DMS53 (cell line): ENCODE results near the gene ETAA1.

Source experiments
- DNase-seq: peaks from one replicate; lab custom pipeline; 2025; lab: John Stamatoyannopoulos, UW

ETAA1 gene

DNA sequence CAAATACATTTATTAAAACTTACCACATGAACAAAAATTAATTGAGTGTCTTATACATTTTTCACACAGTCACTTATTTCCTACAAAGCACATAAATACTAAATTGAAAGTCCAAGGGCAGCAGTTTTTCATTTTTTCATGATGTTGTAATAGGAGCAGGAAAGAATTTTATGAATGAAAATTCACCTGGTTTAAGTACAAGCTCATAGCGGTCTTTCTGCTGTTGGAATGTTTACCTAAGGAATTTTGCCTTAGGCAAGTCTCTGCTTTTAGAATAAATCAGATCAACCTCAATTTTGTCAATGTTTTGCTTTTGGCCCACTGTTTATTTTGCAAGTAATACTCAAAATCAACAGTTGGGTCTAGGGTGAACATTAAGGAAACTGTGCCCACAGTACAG lies 40.0 kb downstream of the ETAA1 start:
- DNase-seq: no peak

DNA sequence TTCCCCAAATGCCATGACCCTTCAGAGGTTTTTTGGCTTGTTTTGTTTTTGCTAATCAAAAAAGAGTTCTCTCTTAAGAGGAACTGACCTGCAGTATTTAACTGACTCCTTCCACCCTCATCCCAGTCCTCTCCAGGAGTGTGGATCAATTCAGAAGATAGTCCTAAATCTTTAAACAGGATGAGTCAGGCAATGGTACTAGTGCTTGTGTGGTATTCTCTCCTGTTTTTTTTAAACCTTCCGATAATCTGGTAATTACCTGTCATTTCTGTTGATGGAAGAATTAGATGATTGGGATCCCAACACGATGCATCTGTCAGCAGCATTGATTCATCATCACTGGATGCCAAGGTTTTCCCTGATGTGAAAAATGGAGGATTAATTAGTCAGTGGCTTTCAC lies 41.2 kb downstream of the ETAA1 start:
- no peak for DNase-seq

DNA sequence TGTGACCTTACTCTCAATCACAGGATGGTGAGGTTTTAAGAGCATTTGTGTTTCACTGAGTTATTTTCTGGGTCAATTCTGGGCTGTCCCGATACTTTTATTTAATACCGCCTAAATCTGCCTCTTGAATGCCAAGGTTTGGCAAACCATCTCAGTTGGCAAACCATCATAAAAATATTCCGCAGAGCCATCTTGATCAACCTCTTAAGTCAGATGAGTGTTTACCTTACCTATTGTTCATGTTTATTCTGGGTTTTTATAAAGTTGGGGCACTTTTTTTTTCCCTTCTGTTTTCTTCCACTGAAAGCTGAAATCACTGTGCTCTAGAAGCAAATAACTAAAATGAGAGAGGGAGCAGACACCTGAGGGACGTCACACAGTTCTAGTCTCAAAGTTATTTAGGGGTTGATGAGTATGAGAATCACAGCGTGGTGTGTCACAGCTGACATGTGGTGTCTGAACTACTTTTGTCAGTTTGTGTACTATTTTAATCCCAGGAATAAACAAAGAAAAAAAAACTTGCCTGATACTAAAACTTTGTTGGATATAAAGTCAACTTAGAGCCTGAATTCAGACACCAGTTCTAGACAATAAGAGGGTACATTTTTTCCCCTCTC lies 48.6 kb downstream of the ETAA1 start:
- peak; percentile 68 for DNase-seq

DNA sequence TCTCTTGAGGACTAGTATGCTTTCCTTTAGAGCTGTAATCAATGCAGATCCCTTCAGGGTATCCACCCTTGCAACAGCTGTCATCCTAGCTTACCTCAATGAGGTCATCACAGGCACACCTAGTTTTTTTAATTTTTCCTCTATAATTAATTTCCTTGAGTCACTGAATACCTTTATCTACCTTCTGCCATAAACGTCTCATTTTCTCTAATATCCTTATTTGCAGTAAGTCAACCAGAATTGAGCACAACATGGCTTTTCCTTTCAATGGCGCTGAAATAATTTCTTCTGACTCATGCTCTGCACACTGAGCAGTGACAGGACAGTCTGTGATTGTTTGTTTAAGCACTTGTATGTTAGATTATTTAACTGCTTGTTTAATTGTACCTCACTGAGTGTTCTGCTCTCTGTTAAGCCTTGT lies 49.4 kb downstream of the ETAA1 start:
- peak; percentile 87 for DNase-seq

DNA sequence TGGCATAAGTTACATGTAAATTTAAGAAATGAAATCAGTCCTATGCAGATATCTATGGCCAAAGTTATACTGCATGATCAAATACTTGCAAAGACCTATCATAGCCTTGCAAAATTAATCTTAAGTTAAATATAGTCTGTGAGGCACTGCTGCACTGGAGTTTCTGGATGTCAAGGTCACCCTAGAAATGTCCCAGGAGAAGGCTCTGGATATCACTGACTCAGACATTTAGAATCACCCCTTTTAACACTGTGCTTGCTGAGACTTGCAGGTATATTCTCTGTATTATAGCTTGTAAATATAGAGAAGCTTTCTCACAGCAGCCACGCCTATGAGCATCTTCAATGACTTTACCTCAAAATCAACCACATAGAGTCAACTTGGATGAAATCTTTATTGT lies 51.5 kb downstream of the ETAA1 start:
- no peak for DNase-seq

DNA sequence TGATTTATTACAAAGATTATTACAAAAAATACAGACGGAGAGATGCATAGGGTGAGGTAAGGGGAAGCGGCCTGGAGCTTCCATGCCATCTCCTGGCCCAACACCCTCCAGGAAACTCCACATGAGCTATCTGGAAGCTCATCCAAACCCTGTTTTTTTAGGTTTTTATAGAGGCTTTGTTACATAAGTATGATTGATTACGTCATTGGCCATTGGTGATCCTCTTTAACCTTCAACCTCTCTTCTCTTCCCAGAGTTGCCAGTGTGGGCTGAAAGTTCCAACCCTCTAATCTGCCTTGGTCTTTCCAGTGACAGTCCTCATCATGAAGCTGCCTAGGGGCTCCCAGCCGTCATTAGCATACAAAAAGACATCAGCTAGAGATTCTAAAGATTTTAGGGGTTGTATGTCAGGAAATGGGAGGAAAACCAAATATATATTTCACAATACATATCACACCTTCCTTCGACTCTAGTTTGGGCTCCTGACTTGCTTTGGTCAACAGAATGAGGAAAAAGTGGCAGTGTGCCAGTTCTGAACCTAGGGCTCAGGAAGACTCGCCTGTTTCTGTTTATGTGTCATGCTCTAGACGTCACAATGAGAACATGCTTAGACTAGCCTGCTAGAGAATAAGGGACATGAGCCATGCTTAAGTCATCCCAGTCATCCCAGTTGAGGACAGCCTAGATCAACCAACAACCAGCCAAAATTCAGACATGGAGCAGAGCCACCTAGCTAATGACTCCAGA lies 54.1 kb downstream of the ETAA1 start:
- peak; percentile 60 for DNase-seq

DNA sequence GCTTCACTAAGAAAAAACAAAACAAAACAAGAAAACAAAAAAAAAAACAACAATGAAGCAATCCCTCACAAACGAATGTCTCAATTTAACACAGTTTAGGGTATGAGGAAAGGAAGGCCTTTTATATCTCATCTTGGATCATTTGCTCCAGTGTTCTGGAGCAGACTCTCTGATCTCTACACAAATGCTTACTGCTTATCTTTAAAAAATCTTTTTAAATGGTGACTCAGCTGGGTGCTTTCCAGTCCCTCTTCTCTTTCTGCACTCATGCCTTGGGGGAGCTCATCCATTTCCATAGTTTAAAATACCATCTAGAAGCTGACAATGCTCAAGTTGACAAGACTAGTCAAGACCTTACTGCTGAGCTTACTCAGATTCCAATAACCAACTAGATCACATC lies 56.2 kb downstream of the ETAA1 start:
- no peak for DNase-seq

DNA sequence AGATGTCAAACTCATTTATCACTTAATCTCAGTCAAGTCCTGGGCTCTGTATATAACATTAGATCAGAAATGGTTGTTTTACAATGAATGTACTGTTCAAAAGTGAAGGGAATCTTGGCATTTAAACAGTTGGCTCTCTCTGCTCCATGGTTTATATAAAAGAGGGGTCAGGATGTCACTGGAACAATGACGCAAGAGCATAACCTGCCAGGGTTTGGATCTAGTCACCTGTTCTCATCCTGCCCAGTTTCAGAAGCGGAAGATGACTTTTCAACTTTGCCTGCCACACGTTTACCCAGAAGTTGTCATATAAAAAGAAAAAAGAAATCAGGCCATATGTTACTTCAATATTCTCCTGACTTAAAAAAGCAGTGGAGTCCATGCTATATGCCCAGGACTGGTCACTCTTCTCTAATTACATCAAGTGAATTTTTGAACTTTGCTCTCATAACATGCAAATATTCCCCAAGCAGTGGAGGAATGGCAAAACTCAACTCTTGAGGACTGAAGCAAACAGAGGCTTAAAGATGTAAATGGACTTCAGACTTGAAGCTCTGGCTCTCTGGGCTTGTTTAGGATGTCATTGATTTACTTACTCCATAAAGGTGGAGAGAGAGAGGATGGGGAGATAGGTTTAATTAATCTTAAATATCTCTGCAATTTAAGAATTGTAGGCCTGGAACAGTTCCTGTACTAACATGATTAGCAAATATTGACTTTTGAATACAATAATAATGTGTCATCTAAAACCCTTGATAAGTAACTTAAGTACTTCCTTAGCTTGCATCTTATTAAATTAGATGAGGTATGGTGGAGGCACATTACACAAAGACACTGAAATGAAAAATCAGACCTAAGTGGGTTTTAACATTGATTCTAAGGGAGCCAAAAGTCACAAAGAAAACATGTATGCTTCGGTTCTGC lies 58.3 kb downstream of the ETAA1 start:
- peak; percentile 29 for DNase-seq

DNA sequence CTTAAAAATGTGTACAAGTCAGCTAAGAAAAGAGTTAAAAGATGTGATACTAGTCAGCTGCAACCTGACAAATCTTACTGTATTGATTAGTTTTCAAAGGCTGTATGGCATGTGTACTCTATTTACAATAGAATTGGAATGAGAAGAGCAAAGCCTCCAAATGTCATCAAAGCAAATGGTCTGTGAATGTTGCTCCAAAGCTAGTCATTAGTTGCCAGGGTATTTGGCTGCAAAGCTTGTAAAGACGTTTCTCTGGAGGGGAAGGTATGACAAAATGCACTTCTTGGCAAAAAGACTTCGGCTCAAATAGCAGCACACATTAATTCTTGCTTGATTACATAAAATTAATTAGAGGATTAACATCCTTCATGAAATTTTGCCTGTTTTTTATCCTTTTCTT lies 59.3 kb downstream of the ETAA1 start:
- DNase-seq: no peak

DNA sequence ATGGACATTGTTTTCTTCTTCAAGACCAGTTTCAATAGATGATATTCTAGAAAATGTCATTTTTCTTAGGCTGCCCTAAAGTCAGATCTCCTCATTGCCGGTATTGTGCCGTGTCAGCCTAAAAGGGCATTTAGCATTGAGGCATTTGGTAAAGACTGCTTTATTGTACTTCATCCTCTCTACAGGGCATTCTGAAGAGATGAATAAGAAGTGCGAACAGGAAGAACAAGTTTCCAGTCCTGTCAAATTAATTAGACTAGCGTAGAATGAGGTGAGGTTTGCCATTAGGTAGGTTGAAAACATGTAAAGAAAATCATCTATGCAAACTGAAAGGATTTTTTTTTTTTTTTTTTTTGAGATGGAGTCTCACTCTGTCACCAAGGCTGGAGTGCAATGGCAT lies 60.6 kb downstream of the ETAA1 start:
- DNase-seq: no peak

DNA sequence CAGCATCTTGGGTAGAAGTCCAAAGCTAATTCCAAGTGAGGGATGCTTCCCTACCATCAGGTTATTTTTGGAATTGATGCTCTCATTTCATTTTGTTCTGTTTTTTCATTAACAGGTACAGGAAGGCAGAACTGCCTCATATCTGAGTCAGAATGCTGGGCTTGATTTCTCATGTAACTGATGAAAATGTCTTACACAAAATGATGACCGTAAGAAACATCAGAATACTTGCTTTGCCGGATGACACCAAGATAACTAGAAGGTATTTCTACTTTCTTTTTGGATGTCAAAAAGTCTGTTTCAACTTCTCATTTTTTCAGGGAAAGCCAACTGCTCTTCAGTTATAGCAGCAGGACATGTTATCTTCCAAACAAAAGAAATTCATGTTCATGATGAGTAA lies 62.6 kb downstream of the ETAA1 start:
- DNase-seq: no peak
